DMS114 treated with DMSO at 0.1 percent for 48 hours (cell line): ENCODE results near the gene TTBK2.

Experiments used
- DNase-seq: peaks from one replicate; lab custom pipeline; 2025; ENCODE audit not compliant: unreplicated experiment; lab: John Stamatoyannopoulos, UW

Gene TTBK2

DNA sequence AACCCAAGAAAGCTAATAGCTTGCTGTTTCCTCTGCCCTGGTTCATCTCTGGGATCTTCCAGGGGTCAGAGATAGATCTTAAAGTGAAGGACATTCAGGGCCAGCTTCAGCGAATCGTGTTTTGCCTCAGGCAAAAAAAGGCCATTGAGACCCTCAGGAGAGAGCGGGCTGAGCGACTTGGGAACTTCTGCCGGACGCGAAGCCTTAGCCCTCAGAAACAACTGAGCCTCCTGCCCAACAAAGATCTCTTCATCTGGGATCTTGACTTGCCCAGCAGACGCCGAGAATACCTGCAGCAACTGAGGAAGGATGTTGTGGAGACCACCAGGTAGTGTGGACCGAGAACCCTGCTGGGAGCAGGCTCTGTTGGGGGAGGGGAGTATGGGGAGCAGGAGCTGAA is 226.2 kb downstream of the TTBK2 start:
- no peak for DNase-seq

DNA sequence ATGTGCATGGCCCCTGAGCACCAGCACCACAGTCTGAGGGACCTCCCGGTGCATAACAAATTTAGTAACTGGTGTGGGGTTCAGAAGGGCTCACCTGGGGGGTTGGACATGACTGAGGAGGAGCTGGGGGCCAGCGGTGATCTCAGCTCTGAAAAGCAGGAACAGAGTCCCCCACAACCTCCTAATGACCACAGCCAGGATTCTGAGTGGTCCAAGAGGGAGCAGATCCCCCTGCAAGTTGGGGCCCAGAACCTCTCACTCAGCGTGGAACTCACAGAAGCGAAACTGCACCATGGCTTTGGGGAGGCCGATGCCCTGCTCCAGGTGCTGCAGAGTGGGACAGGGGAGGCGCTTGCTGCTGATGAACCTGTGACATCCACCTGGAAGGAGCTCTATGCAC is 226.6 kb downstream of the TTBK2 start:
- no peak for DNase-seq

DNA sequence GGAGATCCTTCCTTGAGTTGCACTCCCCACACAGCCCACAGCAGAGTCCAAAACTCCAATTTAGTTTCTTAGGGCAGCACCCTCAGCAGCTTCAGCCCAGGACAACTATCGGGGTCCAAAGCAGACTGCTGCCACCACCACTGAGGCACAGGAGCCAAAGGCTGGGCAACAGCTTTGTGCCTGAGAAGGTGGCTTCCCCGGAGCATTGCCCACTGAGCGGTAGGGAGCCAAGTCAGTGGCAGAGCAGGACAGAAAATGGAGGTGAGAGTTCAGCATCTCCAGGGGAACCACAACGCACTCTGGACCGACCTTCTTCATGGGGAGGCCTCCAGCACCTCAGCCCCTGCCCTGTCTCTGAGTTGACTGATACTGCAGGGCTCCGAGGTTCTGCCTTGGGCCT is 227.1 kb downstream of the TTBK2 start:
- no peak for DNase-seq

DNA sequence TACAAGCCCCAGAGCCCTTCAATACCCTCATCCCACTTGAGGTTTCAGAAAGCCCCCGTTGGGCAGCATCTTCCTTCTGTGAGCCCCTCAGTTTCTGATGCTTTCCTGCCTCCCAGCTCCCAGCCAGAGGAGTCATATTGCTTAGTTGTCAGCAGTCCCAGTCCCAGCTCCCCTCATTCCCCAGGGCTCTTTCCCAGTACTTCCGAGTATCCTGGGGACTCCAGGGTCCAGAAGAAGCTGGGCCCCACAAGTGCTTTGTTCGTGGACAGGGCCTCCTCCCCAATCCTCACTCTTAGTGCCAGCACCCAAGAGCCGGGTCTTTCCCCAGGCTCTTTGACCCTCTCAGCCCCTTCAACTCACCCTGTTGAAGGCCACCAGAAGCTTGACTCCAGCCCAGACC is 227.6 kb downstream of the TTBK2 start:
- no peak for DNase-seq

DNA sequence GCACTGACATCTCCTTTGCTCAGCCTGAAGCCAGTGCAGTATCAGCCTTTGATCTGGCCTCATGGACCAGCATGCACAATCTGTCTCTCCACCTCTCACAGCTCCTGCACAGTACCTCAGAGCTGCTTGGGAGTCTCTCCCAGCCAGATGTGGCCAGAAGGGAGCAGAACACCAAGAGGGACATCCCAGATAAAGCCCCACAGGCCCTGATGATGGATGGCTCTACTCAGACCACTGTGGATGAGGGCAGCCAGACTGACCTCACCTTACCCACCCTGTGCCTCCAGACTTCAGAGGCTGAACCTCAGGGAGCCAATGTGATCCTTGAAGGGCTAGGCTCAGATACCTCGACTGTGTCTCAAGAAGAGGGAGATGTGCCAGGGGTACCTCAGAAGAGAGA is 228.0 kb downstream of the TTBK2 start:
- DNase-seq: no peak

DNA sequence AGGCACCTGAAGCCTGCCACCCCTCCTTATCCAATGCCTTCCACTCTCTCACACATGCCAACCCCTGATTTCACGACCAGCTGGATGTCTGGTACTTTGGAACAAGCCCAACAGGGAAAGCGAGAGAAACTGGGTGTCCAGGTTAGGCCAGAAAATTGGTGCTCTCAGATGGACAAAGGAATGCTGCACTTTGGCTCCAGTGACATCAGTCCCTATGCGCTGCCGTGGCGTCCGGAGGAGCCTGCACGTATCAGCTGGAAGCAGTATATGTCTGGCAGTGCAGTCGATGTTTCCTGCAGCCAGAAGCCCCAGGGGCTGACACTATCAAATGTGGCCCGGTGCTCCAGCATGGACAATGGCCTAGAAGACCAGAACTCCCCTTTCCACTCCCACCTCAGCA is 228.8 kb downstream of the TTBK2 start:
- no peak for DNase-seq

DNA sequence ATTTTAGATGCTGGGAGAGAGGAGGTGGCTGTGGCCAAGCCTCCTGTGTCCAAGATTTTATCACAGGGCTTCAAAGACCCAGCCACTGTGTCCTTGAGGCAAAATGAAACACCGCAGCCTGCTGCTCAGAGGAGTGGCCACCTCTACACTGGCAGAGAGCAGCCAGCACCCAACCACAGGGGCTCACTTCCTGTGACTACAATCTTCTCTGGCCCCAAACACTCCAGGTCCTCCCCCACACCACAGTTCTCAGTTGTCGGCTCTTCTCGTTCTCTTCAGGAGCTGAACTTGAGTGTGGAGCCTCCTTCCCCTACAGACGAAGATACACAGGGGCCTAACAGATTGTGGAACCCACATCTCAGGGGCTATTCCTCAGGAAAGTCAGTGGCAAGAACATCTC is 229.3 kb downstream of the TTBK2 start:
- no peak for DNase-seq
